Measurements from ENCODE around the gene CELSR1.

DNA sequence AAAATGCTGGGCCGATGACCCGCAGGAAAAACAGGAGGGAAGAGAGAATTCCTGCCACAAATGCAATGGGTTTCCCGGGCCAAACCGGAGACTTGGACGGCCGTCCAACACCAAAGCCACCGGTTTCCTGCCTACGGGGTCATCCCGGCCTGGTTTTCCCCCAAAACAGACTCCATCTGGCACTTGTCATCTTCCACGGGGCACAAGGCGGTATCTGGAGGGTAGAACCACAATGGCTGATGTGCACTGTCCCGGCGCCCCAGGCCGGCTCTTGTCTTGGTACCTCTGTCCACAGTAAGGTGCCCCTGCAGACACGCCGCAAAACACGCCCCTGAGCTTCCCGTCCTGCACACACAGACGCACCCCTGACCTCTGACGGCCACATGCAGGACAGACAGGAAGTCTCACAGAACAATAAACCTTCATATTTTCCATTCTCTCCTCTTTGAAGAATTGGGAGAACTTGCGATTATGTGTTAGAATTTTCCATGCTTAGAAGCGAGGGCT, 20.1 kb downstream of the CELSR1 start:
- TF ChIP-seq, protein P1, sequence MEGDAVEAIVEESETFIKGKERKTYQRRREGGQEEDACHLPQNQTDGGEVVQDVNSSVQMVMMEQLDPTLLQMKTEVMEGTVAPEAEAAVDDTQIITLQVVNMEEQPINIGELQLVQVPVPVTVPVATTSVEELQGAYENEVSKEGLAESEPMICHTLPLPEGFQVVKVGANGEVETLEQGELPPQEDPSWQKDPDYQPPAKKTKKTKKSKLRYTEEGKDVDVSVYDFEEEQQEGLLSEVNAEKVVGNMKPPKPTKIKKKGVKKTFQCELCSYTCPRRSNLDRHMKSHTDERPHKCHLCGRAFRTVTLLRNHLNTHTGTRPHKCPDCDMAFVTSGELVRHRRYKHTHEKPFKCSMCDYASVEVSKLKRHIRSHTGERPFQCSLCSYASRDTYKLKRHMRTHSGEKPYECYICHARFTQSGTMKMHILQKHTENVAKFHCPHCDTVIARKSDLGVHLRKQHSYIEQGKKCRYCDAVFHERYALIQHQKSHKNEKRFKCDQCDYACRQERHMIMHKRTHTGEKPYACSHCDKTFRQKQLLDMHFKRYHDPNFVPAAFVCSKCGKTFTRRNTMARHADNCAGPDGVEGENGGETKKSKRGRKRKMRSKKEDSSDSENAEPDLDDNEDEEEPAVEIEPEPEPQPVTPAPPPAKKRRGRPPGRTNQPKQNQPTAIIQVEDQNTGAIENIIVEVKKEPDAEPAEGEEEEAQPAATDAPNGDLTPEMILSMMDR (IDR thresholded peaks at IDR 0.05; ENCODE audit: low read depth, low read length) = no peak
- no peak for TF ChIP-seq EZH2phosphoT487 (IDR thresholded peaks at IDR 0.05; ENCODE audit: low read depth)

Measured in OCI-LY3 (cell line).